PC-9 (cell line): ENCODE data around the gene ANKK1.

Experiments used
- CTCF ChIP-seq: fragments of 200-600 bp; sonication (generic); conservative IDR thresholded peaks from 2 replicates; pipeline ENCODE4 v1.6.1; 2017; ENCODE audit warnings: mixed run types, antibody characterized with exemption, mild to moderate bottlenecking, moderate library complexity
- EZH2 ChIP-seq: fragments of 200-600 bp; sonication (generic); IDR thresholded peaks from 2 replicates; pipeline ENCODE4 v1.8.0; 2017; ENCODE audit warnings: antibody characterized with exemption, low read depth

GRCh38 chr11:113444502-113445123 lies 57.0 kb downstream of the ANKK1 start:
- TF ChIP-seq CTCF (no peak), EZH2 (no peak)
